ENCODE data around the gene KCND1. TPM values are rescaled to one million over a fixed set of nuclear protein-coding genes. Genes with fewer than 3 reads are reported as not detected.
A peak's percentile ranks its signal among the peaks of the same experiment; 100 is the strongest.

KCND1 gene
- total and polyA plus RNA-seq, 8 donors, result 0.15 to 2.4 (median 0.45) TPM; not detected in 3

DNA sequence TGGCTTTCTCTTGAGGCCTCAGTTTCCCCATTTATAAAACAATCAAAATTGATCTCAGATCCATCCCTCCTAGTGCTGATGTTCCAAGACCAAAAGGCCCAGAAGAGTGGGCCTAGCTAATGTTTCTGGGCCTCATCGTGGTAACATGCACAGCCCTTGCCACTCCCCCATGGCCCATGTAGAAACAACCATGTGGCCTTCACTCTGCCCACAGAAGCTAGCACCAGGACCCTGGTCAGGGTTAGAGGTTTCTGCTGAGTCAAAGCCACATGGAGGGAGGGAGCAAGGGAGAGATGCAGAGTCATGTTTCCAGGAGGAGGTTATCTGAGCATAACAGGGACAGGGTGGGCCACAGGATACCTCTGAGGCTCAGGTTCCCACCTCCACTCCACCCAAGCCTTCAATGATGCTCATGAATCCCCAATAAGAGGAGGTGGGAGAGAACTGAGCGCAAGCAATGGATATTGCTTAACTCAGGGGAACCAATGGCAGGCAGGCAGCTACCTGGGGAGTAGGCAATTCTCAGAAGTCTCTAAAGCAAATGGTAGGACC is 31.2 kb downstream of the KCND1 start:
- intact Hi-C loops (cut with DNase I; ENCODE audit: low total_unique reads), result no loop called here
- Histone ChIP-seq H3K27ac (peak overlapping the region in 2 of 5 donors; percentile 48 to 65), H3K9me3 (no peaks in the 10 kb centered on the region), H3K36me3 (peaks cover 0 to 24% (median 15%) of the 10 kb centered on the region in 4 donors), H3K27me3 (no peaks in the 10 kb centered on the region), H3K4me1 (peaks cover 0 to 64% (median 42%) of the 10 kb centered on the region in 4 donors), H3K4me3 (no peak overlapping the region)
- TF ChIP-seq, protein P1, sequence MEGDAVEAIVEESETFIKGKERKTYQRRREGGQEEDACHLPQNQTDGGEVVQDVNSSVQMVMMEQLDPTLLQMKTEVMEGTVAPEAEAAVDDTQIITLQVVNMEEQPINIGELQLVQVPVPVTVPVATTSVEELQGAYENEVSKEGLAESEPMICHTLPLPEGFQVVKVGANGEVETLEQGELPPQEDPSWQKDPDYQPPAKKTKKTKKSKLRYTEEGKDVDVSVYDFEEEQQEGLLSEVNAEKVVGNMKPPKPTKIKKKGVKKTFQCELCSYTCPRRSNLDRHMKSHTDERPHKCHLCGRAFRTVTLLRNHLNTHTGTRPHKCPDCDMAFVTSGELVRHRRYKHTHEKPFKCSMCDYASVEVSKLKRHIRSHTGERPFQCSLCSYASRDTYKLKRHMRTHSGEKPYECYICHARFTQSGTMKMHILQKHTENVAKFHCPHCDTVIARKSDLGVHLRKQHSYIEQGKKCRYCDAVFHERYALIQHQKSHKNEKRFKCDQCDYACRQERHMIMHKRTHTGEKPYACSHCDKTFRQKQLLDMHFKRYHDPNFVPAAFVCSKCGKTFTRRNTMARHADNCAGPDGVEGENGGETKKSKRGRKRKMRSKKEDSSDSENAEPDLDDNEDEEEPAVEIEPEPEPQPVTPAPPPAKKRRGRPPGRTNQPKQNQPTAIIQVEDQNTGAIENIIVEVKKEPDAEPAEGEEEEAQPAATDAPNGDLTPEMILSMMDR (IDR thresholded peaks at IDR 0.05), result no peak
- TF ChIP-seq POLR2A (IDR thresholded peaks at IDR 0.05) (no peak), POLR2AphosphoS5 (IDR thresholded peaks at IDR 0.05) (no peak), EP300 (IDR thresholded peaks at IDR 0.05) (no peak)
- DNase-seq, result no peak
- 69 to 95% (median 88%) methylated on average over 1 to 2 of the region's 2 CpGs for WGBS, 5 donors

DNA sequence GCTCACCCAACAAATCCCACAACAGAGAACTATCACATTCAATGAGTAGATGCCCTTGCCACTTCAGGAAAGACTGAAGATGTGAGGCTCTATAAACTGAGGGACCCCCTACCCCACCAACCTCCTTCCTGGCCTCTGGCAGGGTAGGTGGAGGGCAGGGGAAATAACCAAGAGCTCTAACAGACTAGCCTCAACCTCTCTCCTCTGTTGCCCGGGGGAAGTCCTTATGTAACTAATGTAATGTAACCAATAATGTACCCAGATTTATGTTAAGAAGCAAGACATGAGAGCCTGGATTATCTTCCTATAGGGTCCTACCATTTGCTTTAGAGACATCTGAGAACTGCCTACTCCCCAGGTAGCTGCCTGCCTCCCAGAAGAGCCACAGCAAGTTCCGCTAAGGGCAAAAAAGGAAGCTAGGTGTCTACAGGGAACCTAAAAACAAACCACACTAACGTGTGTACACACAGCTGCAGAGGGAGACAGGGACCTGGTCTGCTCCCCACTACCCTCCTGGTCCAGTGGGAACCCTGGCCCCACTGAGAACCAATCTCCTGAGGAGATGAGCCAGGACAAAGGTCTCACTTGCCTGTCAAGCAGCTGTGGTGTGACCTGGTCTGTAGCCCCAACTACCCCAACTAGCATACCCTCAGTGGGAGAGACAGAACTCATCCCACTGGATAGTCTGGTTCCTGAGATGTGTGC is 32.0 kb downstream of the KCND1 start:
- no peaks in the 10 kb centered on the region for H3K9me3 ChIP-seq
- TF ChIP-seq, protein P1 (IDR thresholded peaks at IDR 0.05), result no peak
- TF ChIP-seq EP300 (IDR thresholded peaks at IDR 0.05), result no peak
- TF ChIP-seq POLR2A (IDR thresholded peaks at IDR 0.05), result no peak
- no peak for TF ChIP-seq POLR2AphosphoS5 (IDR thresholded peaks at IDR 0.05)
- no peak overlapping the region for H3K4me3 ChIP-seq
- 57 to 74% (median 60%) methylated on average over 2 to 3 of the region's 3 CpGs for WGBS, 5 donors
- H3K4me1 ChIP-seq, result peaks cover 0 to 61% (median 42%) of the 10 kb centered on the region in 4 donors
- intact Hi-C loops (cut with DNase I; ENCODE audit: low total_unique reads), result no loop called here
- H3K27ac ChIP-seq, result peak overlapping the region; percentile 3 to 65 (median 48)
- no peaks in the 10 kb centered on the region for H3K27me3 ChIP-seq
- H3K36me3 ChIP-seq, result peaks cover 0 to 29% (median 22%) of the 10 kb centered on the region in 4 donors
- DNase-seq, result no peak

DNA sequence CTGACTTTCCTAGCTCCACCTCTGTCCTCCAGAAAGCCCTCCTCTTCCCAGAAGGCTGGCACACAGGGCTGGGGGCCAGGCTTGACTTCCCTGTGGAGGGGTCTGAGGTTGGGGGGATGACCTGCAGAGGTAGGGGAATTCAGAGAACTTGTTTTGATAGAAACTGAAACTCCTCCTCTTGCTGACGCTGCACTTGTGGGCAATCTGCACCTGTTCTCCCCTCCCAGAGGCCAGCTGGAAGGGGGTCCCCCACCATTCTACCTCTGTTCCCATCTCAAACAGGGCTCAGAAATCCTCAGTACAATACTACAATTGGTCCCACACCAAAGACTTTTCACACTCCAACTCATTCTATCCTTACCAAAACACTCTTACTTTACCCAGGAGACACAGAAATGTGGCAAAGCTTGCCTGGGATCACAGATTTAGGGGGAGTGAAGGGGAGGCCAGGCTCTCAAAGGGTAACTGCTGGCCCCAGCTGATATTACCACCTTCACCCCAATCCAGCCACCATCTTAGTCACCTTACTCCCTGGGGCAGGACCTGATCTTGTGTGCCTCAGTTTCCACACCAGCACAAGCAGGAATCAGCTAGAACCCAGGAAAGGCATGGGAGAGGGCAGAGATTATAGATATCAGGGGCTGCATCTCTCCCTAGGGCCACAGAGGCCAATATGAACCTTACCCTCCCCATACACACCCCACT is 32.8 kb downstream of the KCND1 start:
- TF ChIP-seq POLR2AphosphoS5 (IDR thresholded peaks at IDR 0.05), result no peak
- Histone ChIP-seq H3K9me3 (no peaks in the 10 kb centered on the region), H3K36me3 (peaks cover 5 to 37% (median 28%) of the 10 kb centered on the region in 4 donors), H3K27me3 (no peaks in the 10 kb centered on the region), H3K27ac (peak overlapping the region in 4 of 5 donors; percentile 3 to 65 (median 50)), H3K4me3 (no peak overlapping the region), H3K4me1 (peaks cover 0 to 61% (median 42%) of the 10 kb centered on the region in 4 donors)
- intact Hi-C loops (cut with DNase I; ENCODE audit: low total_unique reads), result no loop called here
- peak in 1 of 2 donors; percentile 49 for DNase-seq
- 40 to 90% (median 71%) methylated on average over 1 of the region's 1 CpG for WGBS, 5 donors

DNA sequence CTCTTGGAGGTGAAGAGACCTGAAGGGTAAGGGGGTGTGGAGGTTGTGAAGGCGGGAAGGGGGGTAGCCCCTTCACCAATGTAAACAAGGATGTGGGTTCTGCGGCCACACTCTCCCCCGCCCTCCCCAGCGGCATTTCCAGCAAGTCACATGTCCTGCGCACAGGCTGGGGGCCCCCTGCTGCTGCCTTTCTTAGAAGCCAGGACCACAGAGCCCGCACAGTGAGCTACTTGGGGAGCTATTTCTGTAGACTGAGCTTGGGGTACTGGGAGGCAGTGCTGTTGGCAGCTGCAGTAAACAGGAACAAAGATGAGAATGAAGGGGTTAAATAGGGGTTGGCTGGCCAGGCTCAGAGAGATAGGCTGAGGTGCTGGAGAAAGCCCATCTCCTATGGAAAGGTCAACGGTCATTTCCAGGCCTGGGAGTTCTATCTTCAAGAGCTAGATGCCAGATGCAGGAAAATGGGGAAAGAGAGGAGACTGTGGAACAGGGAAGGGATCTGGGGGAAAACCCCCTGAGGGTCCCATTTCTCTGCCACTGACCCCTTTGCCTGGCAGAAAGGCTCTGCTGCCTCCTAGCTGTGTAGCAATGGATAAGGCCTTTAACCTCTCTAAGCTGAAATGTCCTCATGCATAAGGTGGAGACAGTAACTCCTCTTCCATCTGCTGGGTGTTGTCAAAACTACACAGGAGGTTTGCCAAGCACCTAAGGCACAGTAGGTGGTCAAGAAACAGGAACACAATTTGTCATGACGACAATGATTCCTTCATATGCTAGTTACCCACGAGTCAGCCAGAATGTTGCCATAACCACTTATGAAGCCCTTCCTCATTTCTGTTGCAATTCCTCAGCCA is 34.4 kb downstream of the KCND1 start:
- H3K4me3 ChIP-seq, result no peak overlapping the region
- intact Hi-C loops (cut with DNase I; ENCODE audit: low total_unique reads), result no loop called here
- H3K27me3 ChIP-seq, result no peaks in the 10 kb centered on the region
- H3K9me3 ChIP-seq, result no peaks in the 10 kb centered on the region
- H3K36me3 ChIP-seq, result peaks cover 9 to 53% (median 37%) of the 10 kb centered on the region in 4 donors
- 13 to 32% (median 29%) methylated on average over 6 to 9 of the region's 9 CpGs for WGBS, 5 donors
- peak overlapping the region; percentile 34 to 72 (median 65) for H3K27ac ChIP-seq
- H3K4me1 ChIP-seq, result peaks cover 0 to 53% (median 37%) of the 10 kb centered on the region in 4 donors
- peak in 1 of 3 donors; percentile 31 for TF ChIP-seq POLR2AphosphoS5 (IDR thresholded peaks at IDR 0.05)
- no peak for TF ChIP-seq POLR2A (IDR thresholded peaks at IDR 0.05)
- peak; percentile 72 to 79 for DNase-seq

Data from stomach (tissue), 9 donors.